ENCODE results near the gene ST6GALNAC1. TPM values are rescaled to one million over a fixed set of nuclear protein-coding genes. Genes with fewer than 3 reads are reported as not detected.

ST6GALNAC1 gene
- total RNA-seq, 1 experiment from 2014 or later, result not detected

DNA sequence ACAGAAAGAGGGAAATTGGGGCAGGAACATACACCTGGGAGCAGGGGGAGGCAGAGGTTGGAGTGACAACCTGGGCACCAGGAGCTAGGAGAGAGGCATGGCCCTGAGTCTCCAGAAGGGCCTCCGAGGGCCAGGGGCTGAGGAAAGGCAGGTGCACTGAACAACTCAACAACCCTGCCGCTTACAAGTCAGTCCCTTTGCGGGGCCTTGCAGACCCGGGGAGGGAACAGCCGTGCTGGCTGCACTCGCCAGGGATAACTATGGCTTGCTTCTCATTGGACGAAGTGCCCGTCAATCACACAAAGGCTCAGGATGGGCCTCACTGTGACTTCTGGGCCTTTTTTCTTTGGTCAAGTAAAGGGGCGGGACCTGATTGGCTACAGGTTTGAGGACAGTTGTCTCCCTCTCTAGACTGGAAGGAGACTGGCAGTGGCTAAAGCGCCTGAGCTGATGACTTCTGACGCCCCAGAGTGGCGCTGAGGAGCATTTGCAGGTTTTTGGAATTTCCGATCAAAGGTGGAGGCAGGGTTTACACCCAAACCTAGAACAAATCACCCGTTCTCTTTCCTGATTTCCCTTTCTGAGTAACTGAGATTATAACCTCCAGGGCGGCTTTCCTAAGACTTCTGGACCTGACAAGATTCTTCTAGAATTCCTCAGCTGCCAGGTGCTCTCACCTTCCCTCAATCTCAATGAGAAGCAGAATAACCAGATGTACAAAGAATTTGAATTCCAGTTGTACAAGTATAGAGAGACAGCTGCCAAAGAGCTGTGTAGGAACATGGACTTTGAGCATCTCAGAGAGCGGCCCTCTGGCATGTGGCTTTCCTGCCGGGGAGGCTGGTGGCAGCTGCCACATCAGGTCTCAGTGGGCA, 30.3 kb downstream of the ST6GALNAC1 start (continued):
- TF ChIP-seq, protein P1, sequence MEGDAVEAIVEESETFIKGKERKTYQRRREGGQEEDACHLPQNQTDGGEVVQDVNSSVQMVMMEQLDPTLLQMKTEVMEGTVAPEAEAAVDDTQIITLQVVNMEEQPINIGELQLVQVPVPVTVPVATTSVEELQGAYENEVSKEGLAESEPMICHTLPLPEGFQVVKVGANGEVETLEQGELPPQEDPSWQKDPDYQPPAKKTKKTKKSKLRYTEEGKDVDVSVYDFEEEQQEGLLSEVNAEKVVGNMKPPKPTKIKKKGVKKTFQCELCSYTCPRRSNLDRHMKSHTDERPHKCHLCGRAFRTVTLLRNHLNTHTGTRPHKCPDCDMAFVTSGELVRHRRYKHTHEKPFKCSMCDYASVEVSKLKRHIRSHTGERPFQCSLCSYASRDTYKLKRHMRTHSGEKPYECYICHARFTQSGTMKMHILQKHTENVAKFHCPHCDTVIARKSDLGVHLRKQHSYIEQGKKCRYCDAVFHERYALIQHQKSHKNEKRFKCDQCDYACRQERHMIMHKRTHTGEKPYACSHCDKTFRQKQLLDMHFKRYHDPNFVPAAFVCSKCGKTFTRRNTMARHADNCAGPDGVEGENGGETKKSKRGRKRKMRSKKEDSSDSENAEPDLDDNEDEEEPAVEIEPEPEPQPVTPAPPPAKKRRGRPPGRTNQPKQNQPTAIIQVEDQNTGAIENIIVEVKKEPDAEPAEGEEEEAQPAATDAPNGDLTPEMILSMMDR (IDR thresholded peaks at IDR 0.05 in 2 of 3, conservative IDR thresholded peaks at IDR 0.05 in 1 of 3; ENCODE audit: borderline replicate concordance in 1 of 3, insufficient read depth in 1 of 3, low read depth in 2 of 3, low read length in 2 of 3), result peak; percentile 62 to 99 (median 72)
- TF ChIP-seq SRF (IDR thresholded peaks at IDR 0.05; ENCODE audit: low read depth) (no peak), RAD21 (IDR thresholded peaks at IDR 0.05; ENCODE audit: low read depth) (peak; percentile 96), TCF7L2 (IDR thresholded peaks at IDR 0.05; ENCODE audit: borderline replicate concordance, extremely low read depth, insufficient read depth, insufficient read length) (no peak)
- TF ChIP-seq, protein P2, sequence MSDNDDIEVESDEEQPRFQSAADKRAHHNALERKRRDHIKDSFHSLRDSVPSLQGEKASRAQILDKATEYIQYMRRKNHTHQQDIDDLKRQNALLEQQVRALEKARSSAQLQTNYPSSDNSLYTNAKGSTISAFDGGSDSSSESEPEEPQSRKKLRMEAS (IDR thresholded peaks at IDR 0.05), result no peak

DNA sequence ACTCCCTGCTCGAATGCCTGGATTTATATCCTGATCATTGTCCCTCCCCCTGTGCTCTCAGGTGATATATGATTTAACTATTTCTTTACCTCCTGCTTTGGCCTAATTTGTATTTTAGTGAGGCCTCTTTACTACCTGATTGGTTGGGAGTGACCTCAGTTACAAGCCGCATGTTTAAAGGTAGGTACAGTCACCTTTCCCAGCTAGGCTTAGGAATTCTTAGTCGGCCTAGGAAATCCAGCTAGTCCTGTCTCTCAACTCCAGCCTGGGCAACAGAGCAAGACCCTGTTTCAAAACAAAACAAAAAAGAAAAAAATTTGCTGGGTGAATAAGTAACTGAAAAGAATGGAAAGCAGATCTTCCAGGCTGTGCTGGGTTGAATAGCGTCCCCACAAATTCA, 31.1 kb downstream of the ST6GALNAC1 start:
- no TSS peak for BruUV-seq (replicated peaks)
- Histone ChIP-seq H3K27me3 (ENCODE audit: insufficient read depth, low read length) (no peaks in the 10 kb centered on the region), H3K36me3 (ENCODE audit: control insufficient read depth in 1 of 2, insufficient read depth in 2 of 2, low read length in 2 of 2) (no peaks in the 10 kb centered on the region), H3K27ac (ENCODE audit: low read depth, low read length) (peak overlapping the region; percentile 43), H3K9me3 (ENCODE audit: control insufficient read depth in 1 of 2, insufficient read depth in 1 of 2, low read depth in 1 of 2, low read length in 2 of 2) (no peaks in the 10 kb centered on the region; a peak in 1 of 4 replicates), H4K20me1 (ENCODE audit: insufficient read depth) (no peaks in the 10 kb centered on the region), H3K9me2 (ENCODE audit: insufficient read depth) (no peaks in the 10 kb centered on the region), H3K4me3 (replicated peaks in 1 of 2; ENCODE audit: low read depth in 1 of 2, low read length in 2 of 2) (peak overlapping the region in 1 of 2 experiments; percentile 9; a peak in 1 of 4 replicates), H3K4me2 (ENCODE audit: low read length) (peak overlapping the region; percentile 60), H2AFZ (ENCODE audit: low read depth, low read length, poor library complexity, severe bottlenecking) (peak overlapping the region; percentile 49), H3K79me2 (ENCODE audit: insufficient read depth, low read length) (no peaks in the 10 kb centered on the region), H3K4me1 (ENCODE audit: control insufficient read depth in 1 of 2, insufficient read depth in 2 of 2, low read length in 2 of 2) (peaks cover 16 to 29% of the 10 kb centered on the region in 2 experiments; a peak in 3 of 4 replicates), H3K9ac (ENCODE audit: low read length) (peak overlapping the region; percentile 31; the same call in 1 of the 2 replicates)
- ATAC-seq (no peak), DNase-seq (ENCODE audit: low read depth, low spot score) (no peak)
- ChIA-PET RAD21 (ENCODE audit: low non-redundant PET in 1 of 2, low total read pairs in 2 of 2, uncharacterized antibody in 2 of 2, unreplicated experiment in 2 of 2) (interaction anchor here in 1 of 2 experiments (1.2 kb wide), 1 partner anchor 12 kb away, joined by 3 read pairs; no protein-coding TSS in a partner anchor), POLR2A (interaction anchor here (1.1 to 5.0 kb wide), 8 partner anchors 11 to 54 kb away, joined by 3 to 25 read pairs (median 12); partner anchors contain the start of gene ST6GALNAC2), CTCF (interaction anchor here (1.1 to 5.7 kb wide), 5 partner anchors 12 to 55 kb away, joined by 3 to 60 read pairs (median 8); partner anchors contain the start of gene ST6GALNAC2)
- intact Hi-C loops (cut with micrococcal nuclease), result no loop called here
- TF ChIP-seq ZFX (IDR thresholded peaks at IDR 0.05), result no peak
- no peak for TF ChIP-seq CBX3 (IDR thresholded peaks at IDR 0.05; ENCODE audit: low read depth)
- TF ChIP-seq, protein P3, sequence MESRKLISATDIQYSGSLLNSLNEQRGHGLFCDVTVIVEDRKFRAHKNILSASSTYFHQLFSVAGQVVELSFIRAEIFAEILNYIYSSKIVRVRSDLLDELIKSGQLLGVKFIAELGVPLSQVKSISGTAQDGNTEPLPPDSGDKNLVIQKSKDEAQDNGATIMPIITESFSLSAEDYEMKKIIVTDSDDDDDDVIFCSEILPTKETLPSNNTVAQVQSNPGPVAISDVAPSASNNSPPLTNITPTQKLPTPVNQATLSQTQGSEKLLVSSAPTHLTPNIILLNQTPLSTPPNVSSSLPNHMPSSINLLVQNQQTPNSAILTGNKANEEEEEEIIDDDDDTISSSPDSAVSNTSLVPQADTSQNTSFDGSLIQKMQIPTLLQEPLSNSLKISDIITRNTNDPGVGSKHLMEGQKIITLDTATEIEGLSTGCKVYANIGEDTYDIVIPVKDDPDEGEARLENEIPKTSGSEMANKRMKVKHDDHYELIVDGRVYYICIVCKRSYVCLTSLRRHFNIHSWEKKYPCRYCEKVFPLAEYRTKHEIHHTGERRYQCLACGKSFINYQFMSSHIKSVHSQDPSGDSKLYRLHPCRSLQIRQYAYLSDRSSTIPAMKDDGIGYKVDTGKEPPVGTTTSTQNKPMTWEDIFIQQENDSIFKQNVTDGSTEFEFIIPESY (IDR thresholded peaks at IDR 0.05; ENCODE audit: extremely low read depth, insufficient replicate concordance, low read length), result no peak
- TF ChIP-seq, protein P1 (IDR thresholded peaks at IDR 0.05 in 2 of 3, conservative IDR thresholded peaks at IDR 0.05 in 1 of 3; ENCODE audit: borderline replicate concordance in 1 of 3, insufficient read depth in 1 of 3, low read depth in 2 of 3, low read length in 2 of 3), result no peak
- TF ChIP-seq SIN3A (IDR thresholded peaks at IDR 0.05; ENCODE audit: low read depth), result no peak
- TF ChIP-seq EZH2phosphoT487 (IDR thresholded peaks at IDR 0.05; ENCODE audit: borderline replicate concordance), result no peak
- no peak for TF ChIP-seq YY1 (IDR thresholded peaks at IDR 0.05; ENCODE audit: extremely low read depth, insufficient replicate concordance, low read depth, low read length)
- TF ChIP-seq EGR1 (IDR thresholded peaks at IDR 0.05; ENCODE audit: low read depth), result no peak

Measured in HCT116 (cell line).